Inflammatory macrophage treated with lipopolysaccharide for 4 hours (primary cell): Measurements from ENCODE around the gene NPAS1.

ENCODE experiments used
- DNase-seq: peaks from one replicate; pipeline ENCODE4 v3.0.0-alpha.2; 2020

NPAS1 gene

DNA sequence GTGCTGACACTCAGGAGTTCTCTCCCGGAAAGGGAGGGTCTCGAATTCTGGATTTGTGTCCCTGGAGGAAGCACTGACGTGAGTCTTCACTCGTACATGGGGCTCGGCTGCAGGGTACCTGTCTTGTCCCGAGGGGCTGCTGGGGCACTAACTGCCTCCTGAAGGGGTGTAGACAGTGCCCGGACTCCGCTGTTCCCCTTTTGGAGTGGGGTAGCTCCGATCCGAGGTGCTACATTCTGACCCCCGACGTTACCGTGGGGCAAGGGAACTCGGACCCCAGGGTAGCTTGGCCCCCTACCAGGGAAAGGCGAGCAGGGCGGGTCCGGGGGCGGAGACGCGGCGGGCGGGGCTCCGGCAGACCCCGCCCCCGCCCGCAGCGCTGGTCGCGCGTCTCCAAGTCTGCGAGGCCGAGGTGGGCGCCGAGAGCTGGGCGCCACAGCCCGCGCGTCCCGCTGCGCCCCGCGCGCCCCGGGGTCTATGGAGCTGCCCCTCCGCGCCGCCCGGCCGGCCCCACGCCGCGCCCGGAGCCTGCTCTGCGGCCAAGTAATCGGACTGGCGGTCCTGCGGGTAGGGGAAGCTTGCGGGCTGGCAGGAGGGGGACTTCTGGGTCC lies at the start of gene NPAS1:
Gene NPAS1, plus strand, starts transcription at position 407 of the 611 bp plus-strand sequence. CDS start 1,211 bp downstream, outside the sequence.
- DNase-seq: no peak

- no peak for DNase-seq
Measured at GRCh38 chr19:46970815-46971214, 48.8 kb upstream of the NPAS1 start.

DNA sequence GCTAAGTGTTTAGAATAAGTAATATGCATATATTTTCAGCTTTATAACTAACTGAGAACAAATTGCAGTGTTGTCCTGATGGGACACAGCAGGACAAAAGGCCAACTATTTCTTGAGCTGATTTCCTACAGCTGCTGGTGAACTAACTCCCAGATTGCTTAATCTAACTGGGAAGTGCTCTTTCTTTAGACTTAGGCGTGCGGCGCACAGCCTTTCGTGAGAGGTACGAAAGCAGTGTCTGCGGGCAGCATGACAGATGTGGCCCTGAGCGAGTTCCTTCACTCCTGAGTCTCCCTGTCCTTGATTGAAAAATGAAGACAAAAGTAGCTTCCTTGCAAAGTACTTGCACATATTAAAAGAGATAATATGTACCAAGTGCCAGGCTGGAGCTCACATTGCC lies 47.3 kb upstream of the NPAS1 start:
- no peak for DNase-seq

GRCh38 chr19:46974181-46974580 lies 45.5 kb upstream of the NPAS1 start:
- no peak for DNase-seq

GRCh38 chr19:46975011-46975924 lies 44.4 kb upstream of the NPAS1 start:
- no peak for DNase-seq

DNA sequence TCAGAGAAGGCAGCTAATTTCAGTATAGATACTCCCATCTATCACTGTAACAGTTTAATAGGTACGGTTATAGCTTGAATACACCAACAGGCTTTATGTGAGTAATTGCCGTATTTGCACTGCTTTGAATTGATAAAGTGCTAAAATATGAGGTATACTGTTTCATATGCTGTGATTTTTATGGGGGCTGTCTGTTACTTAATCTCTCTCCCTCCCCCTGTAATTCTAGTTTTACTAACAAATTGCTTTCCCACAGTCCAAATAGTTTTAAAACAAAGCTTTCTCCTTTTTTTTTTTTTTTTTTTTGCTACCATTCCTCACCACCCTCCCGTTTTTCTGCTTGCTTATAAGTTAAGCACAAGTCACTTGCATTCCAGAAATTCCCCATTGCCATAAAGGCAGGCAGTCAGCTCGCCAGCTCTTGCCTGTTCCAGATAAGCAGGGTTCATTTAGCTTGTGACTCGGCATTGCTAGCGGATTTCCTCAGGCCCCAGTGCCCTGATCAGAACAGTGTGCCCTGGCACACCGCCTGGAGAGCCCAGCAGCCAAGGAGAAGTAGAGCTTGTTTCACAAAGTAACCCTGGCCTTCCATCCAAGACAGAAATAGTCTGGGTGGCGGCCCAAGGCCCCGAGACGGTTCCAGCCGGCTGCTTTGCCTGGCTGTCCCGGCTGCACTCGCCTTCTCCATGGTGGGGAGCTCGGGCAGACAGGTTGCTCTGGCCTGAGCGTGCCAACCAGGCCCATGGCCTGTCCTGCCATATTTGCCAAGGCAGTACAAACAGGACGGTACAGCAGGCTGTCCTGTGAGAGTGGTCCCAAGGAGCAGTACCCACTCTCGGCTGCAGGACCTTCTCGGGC lies 43.5 kb upstream of the NPAS1 start:
- no peak for DNase-seq

DNA sequence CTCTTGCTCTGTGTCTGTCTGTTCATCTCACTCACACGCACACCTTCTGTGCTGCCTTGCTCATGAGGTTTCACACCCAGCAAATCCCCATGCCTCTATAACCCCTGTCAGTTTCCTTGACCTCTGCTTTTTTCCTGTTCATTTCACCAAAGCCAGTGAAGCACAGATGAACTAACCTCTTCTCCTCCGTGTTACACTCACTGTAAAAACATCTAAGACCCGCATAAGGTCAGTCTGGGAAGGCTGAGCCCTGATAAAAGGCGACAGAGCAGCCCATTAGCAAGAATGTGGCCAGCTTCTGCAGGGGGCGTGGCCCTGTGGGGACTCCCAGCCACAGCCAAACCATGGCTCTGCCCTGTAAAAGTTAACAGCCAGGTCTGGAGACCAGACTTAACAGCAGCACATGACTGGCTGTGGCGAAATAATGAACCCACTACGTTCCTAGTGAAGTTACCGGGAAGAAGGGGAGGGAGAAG lies 42.8 kb upstream of the NPAS1 start:
- DNase-seq: no peak

DNA sequence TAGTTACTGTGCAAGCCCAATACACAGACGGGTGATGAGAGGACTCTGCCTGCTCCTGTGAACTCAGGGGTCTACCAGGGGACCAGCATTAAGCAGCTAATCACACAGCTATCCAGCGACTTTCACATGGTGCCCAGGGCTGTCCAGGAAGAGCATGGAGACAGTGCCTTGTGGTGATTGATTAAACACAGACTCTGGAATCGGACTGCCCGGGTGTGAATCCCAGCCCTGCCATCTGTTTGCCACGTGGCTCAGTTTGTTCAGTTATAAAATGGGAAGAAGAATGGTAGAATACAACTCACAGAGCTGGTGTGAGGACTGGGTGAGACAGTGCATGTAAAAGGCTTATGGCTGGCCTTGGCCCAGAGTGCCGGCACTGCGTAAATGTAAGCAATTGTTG lies 42.1 kb upstream of the NPAS1 start:
- DNase-seq: no peak

- DNase-seq: no peak
Measured at GRCh38 chr19:46978171-46978869, 41.3 kb upstream of the NPAS1 start.

DNA sequence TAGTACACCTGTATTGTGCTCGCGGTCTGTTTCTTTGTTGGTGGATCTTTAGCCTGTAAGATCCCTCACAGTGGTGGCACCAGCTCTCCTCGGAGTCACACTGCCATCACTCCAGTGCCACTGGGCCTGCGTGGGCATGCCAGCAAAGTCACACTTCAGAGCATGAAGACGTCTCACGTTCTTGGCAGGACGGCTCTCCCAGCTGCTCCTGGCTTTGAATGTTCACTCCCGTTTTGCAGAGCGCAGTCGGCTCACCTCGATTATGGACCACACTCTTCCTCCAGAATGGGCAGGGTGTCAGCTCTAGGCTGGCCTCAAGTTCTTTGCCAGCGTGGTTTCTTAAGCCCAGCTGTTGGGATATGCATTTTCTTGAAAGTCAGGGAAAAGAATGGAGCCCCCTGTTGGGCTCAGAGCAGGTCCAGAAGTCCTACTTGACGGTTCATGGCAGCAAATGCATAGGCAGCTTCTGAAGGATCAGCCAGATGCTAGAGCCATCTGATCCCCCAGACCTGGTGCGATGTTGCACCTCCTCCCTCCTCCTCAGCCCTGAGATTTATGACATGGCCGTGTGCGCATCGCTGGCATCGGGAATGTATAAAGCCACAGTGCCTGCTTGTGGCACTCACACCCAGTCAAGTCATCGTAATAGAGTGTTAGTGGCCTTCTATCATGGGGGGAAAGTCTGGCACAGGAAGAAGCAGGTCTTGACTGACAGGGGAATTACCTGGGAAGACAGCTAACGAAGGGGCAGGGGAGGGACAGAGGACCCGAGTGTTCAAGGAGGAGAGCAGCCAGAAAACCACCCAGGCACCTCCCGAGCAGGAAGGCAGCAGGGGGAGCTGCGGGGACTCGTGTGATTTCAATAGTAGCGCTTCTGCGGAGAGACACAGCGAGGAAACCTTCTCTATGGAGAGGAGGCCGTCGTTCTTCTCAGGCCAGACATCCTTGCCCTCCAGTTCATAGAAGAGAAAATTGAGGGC lies 40.2 kb upstream of the NPAS1 start:
- no peak for DNase-seq

- no peak for DNase-seq
Measured at GRCh38 chr19:46980761-46981160, 38.9 kb upstream of the NPAS1 start.

DNA sequence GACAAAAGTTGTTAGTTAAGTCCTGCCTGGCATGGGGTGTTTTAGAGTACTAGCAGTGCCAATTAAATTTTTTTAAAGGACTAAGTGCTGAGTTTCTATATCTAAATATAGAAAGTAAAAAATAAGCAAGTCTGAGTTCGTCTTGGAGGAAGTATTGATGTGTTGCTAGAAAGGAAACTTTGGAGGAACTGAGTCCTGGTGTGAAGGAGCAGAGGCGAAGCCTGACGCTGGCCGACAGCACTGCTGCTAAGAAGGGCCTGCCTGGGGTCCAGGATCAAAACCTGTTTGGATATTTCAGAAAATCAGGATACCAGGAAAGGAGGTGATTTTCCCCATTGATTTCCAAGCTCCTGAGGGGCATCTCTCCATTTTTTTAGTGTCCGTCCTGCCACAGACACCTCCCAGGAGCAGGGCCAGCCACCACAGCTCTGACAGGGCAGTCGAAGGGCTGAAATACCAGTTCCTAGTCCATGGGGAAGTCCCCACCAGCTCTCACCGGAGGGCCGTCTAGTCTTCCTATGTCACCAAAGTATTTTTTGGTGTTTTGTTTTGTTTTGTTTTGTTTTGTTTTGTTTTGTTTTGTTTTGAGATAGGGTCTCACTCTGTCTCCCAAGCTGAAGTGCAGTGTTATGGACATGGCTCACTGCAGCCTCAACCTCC lies 38.2 kb upstream of the NPAS1 start:
- peak; percentile 80 for DNase-seq

GRCh38 chr19:46983097-46983496 lies 36.5 kb upstream of the NPAS1 start:
- no peak for DNase-seq

- peak; percentile 85 for DNase-seq
Measured at GRCh38 chr19:46984077-46985010, 35.3 kb upstream of the NPAS1 start.

DNA sequence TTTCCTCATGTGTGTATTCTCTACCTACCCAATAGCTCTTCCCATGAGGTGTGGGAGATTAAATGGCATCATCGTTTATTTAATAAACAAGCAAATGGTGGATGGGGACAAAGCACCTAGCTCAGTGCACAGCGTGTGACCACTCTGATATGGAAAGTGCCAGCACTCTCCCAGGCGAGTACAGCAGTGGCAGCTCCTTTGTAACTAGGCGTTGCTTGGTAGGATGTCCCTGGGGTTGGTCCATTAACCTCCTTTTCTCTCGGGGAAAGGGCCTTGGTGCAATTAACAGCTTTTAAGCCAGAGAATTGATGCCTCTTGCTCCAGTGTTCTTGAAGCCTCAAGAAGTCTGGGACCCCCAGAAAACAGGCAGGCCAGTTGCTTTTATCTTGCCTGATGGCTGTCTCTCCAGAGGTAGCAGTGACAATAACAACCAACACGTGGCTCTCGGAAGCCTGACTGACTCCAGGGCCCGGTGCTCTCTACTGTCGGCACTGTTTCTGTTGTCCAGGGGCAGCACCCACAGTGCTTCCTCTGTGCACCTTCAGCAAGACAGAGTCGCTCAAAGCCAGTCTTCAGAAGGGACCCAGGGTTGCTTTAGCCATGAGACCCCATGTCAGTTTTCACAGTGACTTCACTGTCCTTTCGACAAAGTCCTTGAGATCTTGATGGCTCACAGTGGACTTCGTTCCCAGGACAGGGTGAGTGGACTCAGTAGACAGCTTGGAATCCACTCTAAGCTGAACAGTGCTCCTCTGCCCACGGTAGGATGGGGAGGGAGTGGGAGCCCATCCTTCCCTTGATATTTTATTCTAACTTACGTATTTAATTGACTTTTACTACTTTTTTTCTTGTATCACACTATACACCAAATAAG lies 33.9 kb upstream of the NPAS1 start:
- DNase-seq: no peak

DNA sequence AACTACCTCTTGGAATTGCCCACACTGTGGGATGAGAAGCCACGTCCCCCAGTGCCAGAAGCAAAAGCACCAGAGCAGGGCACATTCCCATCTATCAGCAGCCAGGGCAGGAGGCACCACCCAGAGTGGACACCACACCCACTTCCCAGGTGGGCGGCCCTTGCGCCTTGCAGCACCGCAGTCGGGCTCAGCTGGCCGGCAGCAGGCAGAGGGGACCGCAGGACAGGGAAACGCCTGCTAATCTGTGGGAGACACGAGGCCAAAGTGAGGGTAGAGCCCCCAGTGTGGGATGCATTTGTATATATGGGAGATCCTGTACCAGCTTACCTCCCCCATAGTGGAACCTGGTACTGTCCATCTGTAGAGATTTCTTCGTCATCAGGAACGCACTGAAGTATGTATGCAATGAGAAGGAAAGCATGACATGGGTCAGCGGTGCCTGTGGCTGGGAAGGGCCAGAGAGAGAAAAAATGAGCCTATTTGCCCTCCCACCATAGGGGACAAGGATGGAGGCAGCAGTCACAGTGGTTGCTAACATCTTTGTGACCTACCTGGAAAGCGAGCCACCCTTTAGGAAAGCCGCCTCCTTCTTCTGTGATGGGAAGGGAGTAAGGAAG lies 30.9 kb upstream of the NPAS1 start:
- no peak for DNase-seq

DNA sequence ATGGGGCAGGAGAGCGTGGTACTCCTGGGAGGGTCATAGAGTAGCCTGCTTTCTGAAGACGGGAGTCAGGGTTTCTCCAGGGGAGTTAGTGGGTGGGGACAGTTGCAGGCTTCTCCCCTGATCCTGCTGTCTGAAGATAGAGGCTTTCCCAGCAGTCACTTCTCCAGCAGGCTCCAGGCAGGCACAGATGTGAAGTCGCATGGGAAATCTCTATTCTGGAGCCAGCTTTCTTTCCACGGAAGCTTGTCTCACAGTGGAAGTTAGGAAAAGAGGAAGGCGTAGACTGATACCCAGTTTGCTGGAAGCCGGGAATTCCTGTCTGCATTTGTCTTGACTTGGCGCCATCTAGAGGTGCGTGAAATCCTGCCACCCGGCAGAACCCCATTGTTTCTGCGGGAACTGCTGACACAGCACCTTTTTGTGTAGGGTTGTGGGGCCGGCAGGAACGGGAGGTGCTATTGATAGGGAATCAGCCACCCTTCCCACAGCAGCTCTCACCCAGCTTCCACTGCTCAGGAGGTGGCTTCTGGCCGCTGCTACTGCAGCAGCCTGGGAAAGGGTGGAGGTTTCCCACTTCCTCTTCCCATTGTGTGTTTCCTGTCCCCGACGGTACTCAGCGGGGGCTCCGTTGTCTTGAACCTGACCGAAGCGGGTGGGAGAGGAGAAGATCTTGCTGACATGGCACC lies 28.5 kb upstream of the NPAS1 start:
- DNase-seq: peak; percentile 56
